GM23338 (cell line): Measurements from ENCODE around the gene ELMOD2.

Source experiments
- CTCF ChIP-seq, 2 experiments: fragments of 200-600 bp in 1 of 2; sonication (generic) in 1 of 2; conservative IDR thresholded peaks; 2 replicates each; pipeline versions ENCODE4 v1.5.1 to v1.6.1; 2016 to 2017; ENCODE audit warnings: antibody characterized with exemption in 2 of 2, low read depth in 2 of 2, mild to moderate bottlenecking in 2 of 2, moderate library complexity in 1 of 2
- EZH2 ChIP-seq: fragments of 200-600 bp; sonication (generic); IDR thresholded peaks from one replicate; pipeline ENCODE4 v1.8.0; 2017; ENCODE audit warnings: antibody characterized with exemption, mild to moderate bottlenecking, low read depth; ENCODE audit not compliant: unreplicated experiment
- JUNB ChIP-seq: IDR thresholded peaks from one replicate; pipeline ENCODE4 v1.6.1; 2016; ENCODE audit warnings: antibody characterized with exemption; ENCODE audit not compliant: unreplicated experiment
- REST ChIP-seq: IDR thresholded peaks from one replicate; pipeline ENCODE4 v1.6.1; 2018; ENCODE audit warnings: antibody characterized with exemption; ENCODE audit not compliant: unreplicated experiment

GRCh38 chr4:140515423-140515822, 8.5 kb upstream of the ELMOD2 start:
- TF ChIP-seq CTCF (conservative IDR thresholded peaks at IDR 0.05; ENCODE audit: low read depth in 2 of 2) (no peak), JUNB (no peak), EZH2 (no peak), REST (no peak)
